ENCODE results near the gene BCAP29. TPM values are rescaled to one million over a fixed set of nuclear protein-coding genes. Genes with fewer than 3 reads are reported as not detected.

Gene BCAP29, protein sequence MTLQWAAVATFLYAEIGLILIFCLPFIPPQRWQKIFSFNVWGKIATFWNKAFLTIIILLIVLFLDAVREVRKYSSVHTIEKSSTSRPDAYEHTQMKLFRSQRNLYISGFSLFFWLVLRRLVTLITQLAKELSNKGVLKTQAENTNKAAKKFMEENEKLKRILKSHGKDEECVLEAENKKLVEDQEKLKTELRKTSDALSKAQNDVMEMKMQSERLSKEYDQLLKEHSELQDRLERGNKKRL
- 32.0 to 56.9 TPM (median 36.6 TPM) in 5 replicates for total RNA-seq (2022; extraction: Qiagen RNA extraction)

DNA sequence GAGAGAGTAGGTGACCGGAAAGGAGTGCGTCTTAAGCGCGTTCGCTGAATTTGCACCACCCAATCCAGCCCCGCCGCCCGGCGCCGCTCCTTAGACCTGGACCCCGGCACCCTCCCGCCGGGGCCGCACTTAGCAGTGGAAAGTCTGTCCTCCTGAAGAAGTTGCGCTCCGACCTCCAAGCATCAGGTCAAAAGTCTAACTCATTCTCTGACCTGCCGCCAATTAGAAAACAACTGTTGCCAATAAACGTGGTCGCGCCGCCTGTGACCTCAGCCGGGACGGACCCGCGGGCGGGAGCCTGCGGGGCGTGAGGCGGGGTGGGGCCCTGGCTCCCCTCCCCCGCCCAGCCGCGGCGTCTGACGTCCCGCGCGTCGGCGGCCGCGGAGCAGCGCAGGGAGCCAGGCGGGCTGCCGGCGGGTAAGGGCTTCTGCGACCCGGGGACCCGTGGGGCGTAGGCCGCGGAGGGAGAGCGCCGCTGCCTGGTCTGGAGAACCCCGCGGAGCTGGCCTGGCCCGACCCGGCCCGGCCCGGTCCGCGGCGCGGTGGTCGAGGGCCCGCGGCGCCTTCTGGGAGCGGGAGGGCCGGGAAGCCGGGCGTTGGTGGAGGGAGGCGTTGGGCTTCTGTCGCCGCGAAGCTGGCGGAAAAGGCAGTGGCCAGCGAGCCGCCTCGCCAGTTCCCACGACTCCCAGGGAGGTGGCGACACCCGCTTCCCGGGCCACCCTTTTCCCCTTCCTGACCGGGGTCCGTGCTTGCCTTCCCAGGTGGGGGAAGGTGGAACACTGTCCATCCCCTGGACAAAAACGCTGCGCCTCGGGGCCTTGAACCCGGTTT, at the start of gene BCAP29:
BCAP29 (plus strand) TSS at position 362 of the 831 bp plus-strand sequence. CDS start 527 bp downstream, outside the sequence.

DNA sequence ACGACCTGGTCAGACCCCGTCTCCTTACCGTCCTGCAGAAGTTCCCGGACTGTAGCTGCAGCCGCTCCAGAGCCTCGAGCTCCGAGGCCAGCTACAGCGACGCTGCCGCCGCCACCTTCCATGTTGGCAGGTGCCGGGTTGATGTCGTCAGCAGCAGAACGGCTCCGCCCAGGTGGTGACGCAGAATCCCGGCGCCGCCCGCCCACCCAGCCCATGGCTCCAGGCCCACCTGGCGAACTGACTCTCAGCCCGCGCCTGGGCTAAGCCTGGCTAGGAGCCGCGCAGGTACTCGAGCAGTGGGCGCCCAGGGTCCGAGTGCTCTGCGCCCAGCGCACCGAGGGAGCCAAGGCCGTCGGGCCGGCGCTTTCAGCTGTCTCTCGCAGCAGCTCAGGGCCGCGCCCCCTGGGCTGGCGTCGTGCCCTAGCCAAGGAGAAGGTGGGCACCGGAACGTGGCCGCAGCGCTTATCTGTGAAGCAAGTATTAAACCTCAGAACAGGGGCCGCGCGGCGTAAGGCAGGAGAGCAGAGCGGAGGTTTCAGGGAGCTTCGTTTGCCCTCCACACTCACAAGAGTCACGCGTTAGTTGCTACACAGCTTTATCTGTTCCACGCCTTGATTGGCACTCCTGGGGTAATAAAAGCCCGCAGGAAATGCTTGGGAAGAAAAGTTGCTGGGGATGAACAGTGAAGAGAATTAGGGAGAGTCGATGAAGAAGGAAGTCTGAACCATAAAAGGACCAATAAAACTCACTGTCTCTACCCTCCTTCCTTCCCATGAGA, 16.1 kb upstream of the BCAP29 start, which contains the start of the genes COG5 and DUS4L:
COG5 (minus strand) TSS at position 146 of the 778 bp plus-strand sequence; CDS start at position 122, 24 bp downstream.
DUS4L (plus strand) TSS at position 197 of the 778 bp plus-strand sequence. CDS start 3,100 bp downstream, outside the sequence.

DNA sequence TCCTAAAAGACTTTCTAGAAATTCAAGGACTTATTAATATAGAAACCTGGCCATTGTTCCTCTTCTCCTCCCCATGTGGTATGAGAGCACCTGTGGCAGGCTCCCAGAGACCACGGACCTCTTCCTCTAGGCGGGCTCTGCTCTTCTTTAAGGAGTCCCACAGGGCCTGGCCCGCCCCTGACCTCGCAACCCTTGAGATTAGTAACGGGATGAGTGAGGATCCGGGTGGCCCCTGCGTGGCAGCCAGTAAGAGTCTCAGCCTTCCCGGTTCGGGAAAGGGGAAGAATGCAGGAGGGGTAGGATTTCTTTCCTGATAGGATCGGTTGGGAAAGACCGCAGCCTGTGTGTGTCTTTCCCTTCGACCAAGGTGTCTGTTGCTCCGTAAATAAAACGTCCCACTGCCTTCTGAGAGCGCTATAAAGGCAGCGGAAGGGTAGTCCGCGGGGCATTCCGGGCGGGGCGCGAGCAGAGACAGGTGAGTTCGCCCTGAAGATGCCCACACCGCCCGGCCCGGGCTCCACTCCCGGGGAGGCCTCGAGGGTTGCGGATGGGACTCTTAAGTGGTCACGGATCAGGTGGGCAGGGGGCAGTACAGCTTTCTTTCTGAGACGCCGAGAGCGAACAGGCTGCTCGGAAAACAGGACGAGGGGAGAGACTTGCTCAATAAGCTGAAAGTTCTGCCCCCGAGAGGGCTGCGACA, 80.5 kb downstream of the BCAP29 start, which contains the start of gene SLC26A4:
SLC26A4 (plus strand) TSS at position 448 of the 700 bp plus-strand sequence. CDS start 814 bp downstream, outside the sequence.

Other genes with a start within 250 kb of the BCAP29 start
- not detected in 5 replicates for gene GPR22, start 110.2 kb upstream of the BCAP29 start, total RNA-seq (2022; extraction: Qiagen RNA extraction)
- gene COG5, start 16.3 kb upstream of the BCAP29 start, total RNA-seq (2022; extraction: Qiagen RNA extraction) = 8.0 to 15.2 TPM (median 10.0 TPM) in 5 replicates
- 8.3 to 11.3 TPM (median 11.1 TPM) in 5 replicates for gene DUS4L, start 16.3 kb upstream of the BCAP29 start, total RNA-seq (2022; extraction: Qiagen RNA extraction)
- gene SLC26A4, start 80.6 kb downstream of the BCAP29 start, total RNA-seq (2022; extraction: Qiagen RNA extraction) = 0.09 to 0.14 TPM (median 0.10 TPM) in 5 replicates
- gene CBLL1, start 163.9 kb downstream of the BCAP29 start, total RNA-seq (2022; extraction: Qiagen RNA extraction) = 28.2 to 55.7 TPM (median 30.1 TPM) in 5 replicates
- not detected in 5 replicates for gene SLC26A3, start 223.0 kb downstream of the BCAP29 start, total RNA-seq (2022; extraction: Qiagen RNA extraction)

Data from A549 treated with Hydrocortisone at 1 μM for 4 hours (cell line).